Panc1 (cell line): ENCODE results near the gene IFIH1. TPM values are rescaled to one million over a fixed set of nuclear protein-coding genes. Genes with fewer than 3 reads are reported as not detected.
A peak's percentile ranks its signal among the peaks of the same experiment; 100 is the strongest.

ENCODE experiments used
- ATAC-seq: fragments of 200-7000 bp; cut with Tn5 transposase; 2 replicates; pipeline ENCODE4 v1.9.1; 2020; ENCODE audit warnings: mild to moderate bottlenecking, moderate library complexity
- BruUV-seq: library from RNA; stranded (reverse); fragments of 400-500 nt; replicated peaks from 2 replicates; lab custom pipeline; 2021; lab: Mats Ljungman, UMichigan
- CTCF ChIA-PET: fragments of 300-600 bp; sonication (Branson Sonifier 250); formaldehyde crosslinking; loops from one replicate; lab custom pipeline; 2022; ENCODE audit warnings: antibody characterized with exemption; lab: Charles Lee
- POLR2A ChIA-PET: fragments of 300-600 bp; sonication (Branson Sonifier 250); formaldehyde crosslinking; loops from one replicate; lab custom pipeline; 2022; ENCODE audit warnings: antibody characterized with exemption; lab: Charles Lee
- DNase-seq: peaks from one replicate; pipeline ENCODE4 v3.0.0-alpha.2; 2010; ENCODE audit warnings: low read depth, low spot score
- H3K27ac ChIP-seq: 2 replicates; pipeline ENCODE4 v1.5.1; 2011; ENCODE audit warnings: mild to moderate bottlenecking, low read length, inconsistent platforms
- H3K27me3 ChIP-seq: fragments of 200-500 bp; sonication (Bioruptor generic); 2 replicates; pipeline ENCODE4 v1.6.0; 2014; ENCODE audit warnings: low read length, inconsistent platforms; ENCODE audit not compliant: control insufficient read depth, insufficient read depth
- H3K36me3 ChIP-seq: fragments of 200-500 bp; sonication (Bioruptor generic); 2 replicates; pipeline ENCODE4 v1.5.1; 2014; ENCODE audit warnings: inconsistent platforms, mild to moderate bottlenecking, low read length, moderate library complexity; ENCODE audit not compliant: control insufficient read depth, insufficient read depth
- H3K4me1 ChIP-seq: 2 replicates; pipeline ENCODE4 v1.5.1; 2011; ENCODE audit warnings: inconsistent platforms, mild to moderate bottlenecking, low read length, moderate library complexity; ENCODE audit not compliant: control insufficient read depth, insufficient read depth
- H3K4me3 ChIP-seq, 2 experiments: 2 replicates each; pipeline ENCODE4 v1.5.1; 2011 to 2012; ENCODE audit warnings: low read depth in 2 of 2, low read length in 2 of 2, mild to moderate bottlenecking in 2 of 2, inconsistent platforms in 1 of 2, moderate library complexity in 1 of 2
- H3K9me3 ChIP-seq: fragments of 200-500 bp; sonication (Bioruptor generic); 2 replicates; pipeline ENCODE4 v1.5.1; 2014; ENCODE audit warnings: low read depth, mild to moderate bottlenecking, inconsistent platforms, low read length, moderate library complexity; ENCODE audit not compliant: control insufficient read depth, insufficient read depth
- CTCF ChIP-seq: fragments of 450-650 bp; IDR thresholded peaks from 2 replicates; pipeline ENCODE4 v1.5.1; 2017; ENCODE audit warnings: mild to moderate bottlenecking
- POLR2AphosphoS5 ChIP-seq: IDR thresholded peaks from 2 replicates; pipeline ENCODE4 v1.6.1; 2012; ENCODE audit warnings: mild to moderate bottlenecking, low read depth, low read length, moderate library complexity
- REST ChIP-seq, 2 experiments: IDR thresholded peaks; 2 replicates each; pipeline ENCODE4 v1.6.1; 2011 to 2012; ENCODE audit warnings: low read depth in 2 of 2, control low read depth in 1 of 2, low read length in 1 of 2, mild to moderate bottlenecking in 1 of 2, moderate library complexity in 1 of 2; ENCODE audit not compliant: insufficient read depth in 1 of 2
- SIN3A ChIP-seq: IDR thresholded peaks from 2 replicates; pipeline ENCODE4 v1.6.1; 2012; ENCODE audit warnings: low read depth, mild to moderate bottlenecking, low read length, moderate library complexity, borderline replicate concordance; ENCODE audit not compliant: insufficient read depth
- TCF7L2 ChIP-seq: IDR thresholded peaks from 2 replicates; pipeline ENCODE4 v1.6.1; 2011; ENCODE audit warnings: mild to moderate bottlenecking, low read depth, low read length, inconsistent platforms
- in situ Hi-C: cut with HindIII; loops from 2 replicates; pipeline ENCODE4 v1.10.0; 2016; ENCODE audit warnings: low sequenced_read_pairs, low pct_unique_long_range_greater_than_20kb
- intact Hi-C: fragments of 100-400 bp; cut with micrococcal nuclease; formaldehyde crosslinking; loops from one replicate; pipeline ENCODE4 v1.10.0; 2022; ENCODE audit not compliant: unreplicated experiment
- total RNA-seq: library from RNA; stranded (reverse); gene quantifications from one replicate; pipeline ENCODE4 v1.2.1, GENCODE V29; 2021; ENCODE audit not compliant: unreplicated experiment

The IFIH1 gene
- total RNA-seq, 1 experiment from 2014 or later = 15.4 TPM

DNA sequence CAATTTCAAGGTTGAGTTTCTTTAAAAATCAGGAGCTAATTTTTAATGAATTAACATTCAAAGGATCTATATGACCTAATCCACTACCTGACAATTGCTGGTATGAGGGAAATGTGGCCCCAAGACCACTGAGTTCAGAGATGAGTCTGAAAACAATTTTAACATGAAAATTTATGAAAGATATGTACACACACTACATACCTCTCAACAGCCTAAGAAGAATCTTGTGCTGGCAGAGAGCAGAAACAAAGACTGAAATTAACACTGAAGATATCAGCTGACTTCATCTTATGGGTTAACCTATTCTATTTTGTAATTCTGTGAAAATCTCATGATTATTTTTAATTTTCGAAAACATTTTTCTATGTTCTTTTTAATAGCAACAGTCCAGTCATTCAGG is 76.9 kb downstream of the IFIH1 start:
- peak overlapping the region in 1 of 2 experiments; percentile 30; a peak in 1 of 4 replicates for H3K4me3 ChIP-seq
- BruUV-seq = no TSS peak
- in situ Hi-C loops (no loop called here), intact Hi-C loops (no loop called here)
- no peak for ATAC-seq
- DNase-seq = no peak
- no peak overlapping the region for H3K27ac ChIP-seq
- H3K9me3 ChIP-seq = no peaks in the 10 kb centered on the region
- no peaks in the 10 kb centered on the region for H3K36me3 ChIP-seq
- ChIA-PET POLR2A (no interaction called here), CTCF (no interaction called here)
- H3K4me1 ChIP-seq = no peaks in the 10 kb centered on the region
- H3K27me3 ChIP-seq = no peaks in the 10 kb centered on the region
- TF ChIP-seq POLR2AphosphoS5 = no peak
- TF ChIP-seq TCF7L2 = no peak
- no peak for TF ChIP-seq CTCF
- TF ChIP-seq REST (IDR thresholded peaks at IDR 0.05; ENCODE audit: insufficient read depth in 1 of 2, low read depth in 2 of 2, low read length in 1 of 2) = no peak
- no peak for TF ChIP-seq SIN3A

GRCh38 chr2:162234620-162235462 is 83.6 kb downstream of the IFIH1 start:
- Histone ChIP-seq H3K4me1 (no peaks in the 10 kb centered on the region), H3K27ac (no peak overlapping the region), H3K36me3 (no peaks in the 10 kb centered on the region), H3K4me3 (no peak overlapping the region), H3K9me3 (no peaks in the 10 kb centered on the region), H3K27me3 (no peaks in the 10 kb centered on the region)
- CTCF ChIA-PET = no interaction called here
- in situ Hi-C loops (no loop called here), intact Hi-C loops (no loop called here)
- BruUV-seq = no TSS peak
- no peak for DNase-seq
- ATAC-seq = no peak
- POLR2A ChIA-PET = no interaction called here
- no peak for TF ChIP-seq REST (IDR thresholded peaks at IDR 0.05; ENCODE audit: insufficient read depth in 1 of 2, low read depth in 2 of 2, low read length in 1 of 2)
- no peak for TF ChIP-seq TCF7L2
- no peak for TF ChIP-seq SIN3A
- no peak for TF ChIP-seq POLR2AphosphoS5
- TF ChIP-seq CTCF = no peak
